SK-N-SH (cell line): ENCODE data around the gene CCDC171. TPM values are rescaled to one million over a fixed set of nuclear protein-coding genes. Genes with fewer than 3 reads are reported as not detected.

Source experiments
- CTCF ChIA-PET: fragments of 300-600, 350-600 bp; formaldehyde crosslinking; extraction: SDS; loops from one replicate; lab custom pipeline; 2021; lab: Yijun Ruan, JAX
- POLR2A ChIA-PET: fragments of 350-600 bp; sonication (Branson Sonifier 250); formaldehyde crosslinking; extraction: SDS; loops from one replicate; lab custom pipeline; 2020; ENCODE audit warnings: antibody characterized with exemption, inconsistent platforms; lab: Yijun Ruan, JAX
- DNase-seq: peaks from one replicate; pipeline ENCODE4 v3.0.0; 2012
- H2AFZ ChIP-seq: fragments of 200-600 bp; sonication (generic); 2 replicates; pipeline ENCODE4 v1.8.1; 2016; ENCODE audit warnings: antibody characterized with exemption, mild to moderate bottlenecking, low read depth
- H3F3A ChIP-seq: fragments of 200-600 bp; sonication (generic); replicated peaks from 2 replicates; pipeline ENCODE3; 2016; ENCODE audit warnings: antibody characterized with exemption, mild to moderate bottlenecking; ENCODE audit not compliant: insufficient read depth
- H3K27ac ChIP-seq, 2 experiments: fragments of 200-500 bp in 1 of 2; fragments of 200-600 bp in 1 of 2; sonication (Bioruptor generic) in 1 of 2; sonication (generic), shearing (Covaris generic) in 1 of 2; 2 replicates each; pipeline versions ENCODE4 v1.5.1 to v1.6.1; 2014 to 2016; ENCODE audit warnings: low read depth in 2 of 2, inconsistent platforms in 1 of 2, low read length in 1 of 2, mild to moderate bottlenecking in 1 of 2, mixed read lengths in 1 of 2
- H3K27me3 ChIP-seq: fragments of 200-600 bp; sonication (generic), shearing (Covaris generic); 2 replicates; pipeline ENCODE4 v1.6.1; 2016; ENCODE audit warnings: mixed run types; ENCODE audit not compliant: insufficient read depth
- H3K36me3 ChIP-seq, 2 experiments: fragments of 200-500 bp in 1 of 2; fragments of 200-600 bp in 1 of 2; sonication (Bioruptor generic) in 1 of 2; sonication (generic) in 1 of 2; replicated peaks in 1 of 2; 2 replicates each; pipeline versions ENCODE3 to v1.5.1; 2014 to 2016; ENCODE audit warnings: low read length in 1 of 2, mild to moderate bottlenecking in 1 of 2; ENCODE audit not compliant: insufficient read depth in 2 of 2, control insufficient read depth in 1 of 2
- H3K4me1 ChIP-seq, 2 experiments: fragments of 200-500 bp in 1 of 2; fragments of 200-600 bp in 1 of 2; sonication (Bioruptor generic) in 1 of 2; sonication (generic), shearing (Covaris generic) in 1 of 2; 2 replicates each; pipeline versions ENCODE4 v1.5.1 to v1.6.1; 2014 to 2016; ENCODE audit warnings: low read depth in 1 of 2, low read length in 1 of 2, mixed run types in 1 of 2; ENCODE audit not compliant: insufficient read depth in 2 of 2, control insufficient read depth in 1 of 2
- H3K4me2 ChIP-seq: fragments of 200-600 bp; sonication (generic), shearing (Covaris generic); 2 replicates; pipeline ENCODE4 v1.6.1; 2017; ENCODE audit warnings: mixed run types
- H3K4me3 ChIP-seq, 2 experiments: fragments of 200-500 bp in 1 of 2; fragments of 200-600 bp in 1 of 2; sonication (Bioruptor generic) in 1 of 2; sonication (generic), shearing (Covaris generic) in 1 of 2; 2 replicates each; pipeline versions ENCODE4 v1.5.1 to v1.8.1; 2014 to 2016; ENCODE audit warnings: low read depth in 2 of 2, inconsistent platforms in 1 of 2, low read length in 1 of 2, mild to moderate bottlenecking in 1 of 2, mixed read lengths in 1 of 2, moderate library complexity in 1 of 2
- H3K79me2 ChIP-seq: fragments of 200-600 bp; sonication (generic); 2 replicates; pipeline ENCODE4 v1.8.1; 2017; ENCODE audit warnings: mild to moderate bottlenecking; ENCODE audit not compliant: insufficient read depth
- H3K9ac ChIP-seq: fragments of 200-600 bp; sonication (generic); 2 replicates; pipeline ENCODE4 v1.6.1; 2017; ENCODE audit warnings: mixed run types
- H3K9me2 ChIP-seq: fragments of 200-600 bp; sonication (generic); 2 replicates; pipeline ENCODE4 v1.6.1; 2017; ENCODE audit warnings: mixed run types
- H3K9me3 ChIP-seq: fragments of 200-600 bp; sonication (generic); 2 replicates; pipeline ENCODE4 v1.6.1; 2017; ENCODE audit warnings: mixed run types, mild to moderate bottlenecking, moderate library complexity
- H4K20me1 ChIP-seq: fragments of 200-600 bp; sonication (generic); 2 replicates; pipeline ENCODE4 v1.6.1; 2017; ENCODE audit warnings: mild to moderate bottlenecking, mixed run types; ENCODE audit not compliant: insufficient read depth
- CHD2 ChIP-seq: fragments of 150-350 bp; IDR thresholded peaks from 2 replicates; pipeline ENCODE4 v1.6.1; 2018; ENCODE audit warnings: low read length; ENCODE audit not compliant: partially characterized antibody
- EP300 ChIP-seq, 2 experiments: IDR thresholded peaks; 2 replicates each; pipeline versions ENCODE4 v1.4.0 to v1.6.1; 2012; ENCODE audit warnings: borderline replicate concordance in 1 of 2, low read depth in 1 of 2, low read length in 1 of 2
- EZH2phosphoT487 ChIP-seq: fragments of 200-600 bp; sonication (generic); IDR thresholded peaks from 2 replicates; pipeline ENCODE4 v1.6.1; 2017; ENCODE audit warnings: low read depth, mixed run types, mild to moderate bottlenecking, antibody characterized with exemption, moderate library complexity, borderline replicate concordance
- FOSL2 ChIP-seq: IDR thresholded peaks from 2 replicates; pipeline ENCODE4 v1.4.0; 2012; ENCODE audit warnings: low read depth, mild to moderate bottlenecking, moderate library complexity, borderline replicate concordance
- GABPA ChIP-seq: IDR thresholded peaks from 2 replicates; pipeline ENCODE4 v1.4.0; 2012; ENCODE audit warnings: low read depth, mild to moderate bottlenecking
- GATA2 ChIP-seq: sonication (generic); formaldehyde crosslinking; IDR thresholded peaks from 2 replicates; pipeline ENCODE4 v1.5.0; 2020; ENCODE audit warnings: mild to moderate bottlenecking, missing genetic modification reagents
- JUND ChIP-seq: IDR thresholded peaks from 2 replicates; pipeline ENCODE4 v1.4.0; 2012
- MXI1 ChIP-seq: IDR thresholded peaks from 2 replicates; pipeline ENCODE4 v1.6.1; 2012; ENCODE audit warnings: mild to moderate bottlenecking, low read depth, low read length, improper control_type of control experiment
- NFIC ChIP-seq: IDR thresholded peaks from 2 replicates; pipeline ENCODE4 v1.4.0; 2012; ENCODE audit warnings: borderline replicate concordance
- RAD21 ChIP-seq: IDR thresholded peaks from 2 replicates; pipeline ENCODE4 v1.6.1; 2012; ENCODE audit warnings: mild to moderate bottlenecking, low read length
- RFX5 ChIP-seq: IDR thresholded peaks from 2 replicates; pipeline ENCODE4 v1.6.1; 2012; ENCODE audit warnings: mild to moderate bottlenecking, improper control_type of control experiment, low read length
- RXRA ChIP-seq: IDR thresholded peaks from 2 replicates; pipeline ENCODE4 v1.4.0; 2012; ENCODE audit warnings: low read depth, mild to moderate bottlenecking, borderline replicate concordance
- TEAD4 ChIP-seq: IDR thresholded peaks from 2 replicates; pipeline ENCODE4 v1.4.0; 2012; ENCODE audit warnings: mild to moderate bottlenecking, borderline replicate concordance; ENCODE audit not compliant: insufficient read depth
- YY1 ChIP-seq: IDR thresholded peaks from 2 replicates; pipeline ENCODE4 v1.4.0; 2012; ENCODE audit warnings: low read depth, mild to moderate bottlenecking
- WGBS: methylation state at CpG from one replicate; pipeline ENCODE4 v1.1.6; 2017; ENCODE audit warnings: low lambda C conversion rate; 5-methylcytosine and 5-hydroxymethylcytosine counted together
- polyA plus RNA-seq, 3 experiments: library from polyadenylated mRNA; depleted of rRNA; stranded (reverse); fragments of >200 nt; gene quantifications; 2 replicates each; pipeline ENCODE4 v1.2.3, GENCODE V29; 2012
- TF ChIP-seq, protein P1 (sequence below): IDR thresholded peaks from 2 replicates; pipeline ENCODE4 v1.4.0; 2012; ENCODE audit warnings: low read depth, borderline replicate concordance
- TF ChIP-seq, protein P2 (sequence below): IDR thresholded peaks from 2 replicates; pipeline ENCODE4 v1.4.0; 2012; ENCODE audit warnings: low read depth, borderline replicate concordance
- TF ChIP-seq, protein P3 (sequence below): fragments of 150-350 bp; IDR thresholded peaks from 2 replicates; pipeline ENCODE4 v1.6.1; 2016; ENCODE audit warnings: mild to moderate bottlenecking, low read depth, low read length
- TF ChIP-seq, protein P4 (sequence below): IDR thresholded peaks from 2 replicates; pipeline ENCODE4 v1.4.0; 2012; ENCODE audit warnings: low read depth
- TF ChIP-seq, protein P5 (sequence below): IDR thresholded peaks from 2 replicates; pipeline ENCODE4; 2012
- TF ChIP-seq, protein P6 (sequence below): fragments of 150-350 bp; IDR thresholded peaks from 2 replicates; pipeline ENCODE4 v1.6.1; 2017; ENCODE audit warnings: antibody characterized with exemption, low read length, low read depth, borderline replicate concordance

Gene CCDC171
- polyA plus RNA-seq, 1 of the 3 experiments (the other 2 are of a cell fraction): 0.54 TPM

DNA sequence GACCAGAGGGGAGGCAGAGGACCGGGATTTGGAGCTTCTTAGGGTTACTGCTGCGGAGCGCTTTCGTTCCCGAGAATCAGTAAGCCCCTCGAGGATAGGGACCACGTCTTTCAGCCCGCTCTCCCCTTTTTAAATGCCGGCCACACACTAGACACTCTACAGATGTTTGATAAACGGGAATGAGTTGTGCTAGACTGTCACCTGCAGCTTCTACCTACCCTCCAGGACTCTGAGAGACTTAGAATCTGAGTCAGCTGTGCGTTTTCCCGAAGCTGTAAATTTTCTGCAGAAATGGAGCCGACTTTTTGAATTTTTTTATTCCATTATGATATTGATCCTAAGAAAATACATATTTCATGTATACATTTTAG is 670 bp downstream of the CCDC171 start:
- Histone ChIP-seq H3K4me2 (peak overlapping the region; percentile 99), H3K27me3 (no peaks in the 10 kb centered on the region), H3K4me1 (no peaks in the 10 kb centered on the region; a peak in 2 of 4 replicates), H3K9ac (peak overlapping the region; percentile 79), H3K36me3 (no peaks in the 10 kb centered on the region), H3F3A (peaks cover 5% of the 10 kb centered on the region), H4K20me1 (no peaks in the 10 kb centered on the region), H3K9me2 (no peaks in the 10 kb centered on the region), H3K9me3 (no peaks in the 10 kb centered on the region), H3K27ac (peak overlapping the region; percentile 92 to 96), H3K79me2 (no peaks in the 10 kb centered on the region), H2AFZ (peak overlapping the region; percentile 99), H3K4me3 (peak overlapping the region; percentile 77 to 86)
- WGBS: 3% methylated on average over 8 of the region's 13 CpGs
- ChIA-PET POLR2A (interaction anchor here (1.0 to 3.6 kb wide), 4 partner anchors 22 to 131 kb away, joined by 3 to 45 read pairs (median 6); partner anchors contain the start of genes PSIP1 and SNAPC3), CTCF (interaction anchor here (0.5 to 2.0 kb wide), 11 partner anchors 10 to 638 kb away, joined by 3 to 6 read pairs (median 4); no protein-coding TSS in a partner anchor)
- no peak for DNase-seq
- TF ChIP-seq, protein P1, sequence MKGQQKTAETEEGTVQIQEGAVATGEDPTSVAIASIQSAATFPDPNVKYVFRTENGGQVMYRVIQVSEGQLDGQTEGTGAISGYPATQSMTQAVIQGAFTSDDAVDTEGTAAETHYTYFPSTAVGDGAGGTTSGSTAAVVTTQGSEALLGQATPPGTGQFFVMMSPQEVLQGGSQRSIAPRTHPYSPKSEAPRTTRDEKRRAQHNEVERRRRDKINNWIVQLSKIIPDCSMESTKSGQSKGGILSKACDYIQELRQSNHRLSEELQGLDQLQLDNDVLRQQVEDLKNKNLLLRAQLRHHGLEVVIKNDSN: no peak
- TF ChIP-seq RXRA (no peak), MXI1 (no peak), TEAD4 (no peak), JUND (no peak), NFIC (no peak), GABPA (no peak), CHD2 (no peak), RAD21 (no peak), RFX5 (no peak), YY1 (no peak), EP300 (IDR thresholded peaks at IDR 0.05; ENCODE audit: borderline replicate concordance in 1 of 2, low read depth in 1 of 2, low read length in 1 of 2) (no peak), EZH2phosphoT487 (no peak), GATA2 (CRISPR knock-in tag) (no peak), FOSL2 (no peak)
- TF ChIP-seq, protein P2, sequence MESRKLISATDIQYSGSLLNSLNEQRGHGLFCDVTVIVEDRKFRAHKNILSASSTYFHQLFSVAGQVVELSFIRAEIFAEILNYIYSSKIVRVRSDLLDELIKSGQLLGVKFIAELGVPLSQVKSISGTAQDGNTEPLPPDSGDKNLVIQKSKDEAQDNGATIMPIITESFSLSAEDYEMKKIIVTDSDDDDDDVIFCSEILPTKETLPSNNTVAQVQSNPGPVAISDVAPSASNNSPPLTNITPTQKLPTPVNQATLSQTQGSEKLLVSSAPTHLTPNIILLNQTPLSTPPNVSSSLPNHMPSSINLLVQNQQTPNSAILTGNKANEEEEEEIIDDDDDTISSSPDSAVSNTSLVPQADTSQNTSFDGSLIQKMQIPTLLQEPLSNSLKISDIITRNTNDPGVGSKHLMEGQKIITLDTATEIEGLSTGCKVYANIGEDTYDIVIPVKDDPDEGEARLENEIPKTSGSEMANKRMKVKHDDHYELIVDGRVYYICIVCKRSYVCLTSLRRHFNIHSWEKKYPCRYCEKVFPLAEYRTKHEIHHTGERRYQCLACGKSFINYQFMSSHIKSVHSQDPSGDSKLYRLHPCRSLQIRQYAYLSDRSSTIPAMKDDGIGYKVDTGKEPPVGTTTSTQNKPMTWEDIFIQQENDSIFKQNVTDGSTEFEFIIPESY: no peak
- TF ChIP-seq, protein P3, sequence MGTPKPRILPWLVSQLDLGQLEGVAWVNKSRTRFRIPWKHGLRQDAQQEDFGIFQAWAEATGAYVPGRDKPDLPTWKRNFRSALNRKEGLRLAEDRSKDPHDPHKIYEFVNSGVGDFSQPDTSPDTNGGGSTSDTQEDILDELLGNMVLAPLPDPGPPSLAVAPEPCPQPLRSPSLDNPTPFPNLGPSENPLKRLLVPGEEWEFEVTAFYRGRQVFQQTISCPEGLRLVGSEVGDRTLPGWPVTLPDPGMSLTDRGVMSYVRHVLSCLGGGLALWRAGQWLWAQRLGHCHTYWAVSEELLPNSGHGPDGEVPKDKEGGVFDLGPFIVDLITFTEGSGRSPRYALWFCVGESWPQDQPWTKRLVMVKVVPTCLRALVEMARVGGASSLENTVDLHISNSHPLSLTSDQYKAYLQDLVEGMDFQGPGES: no peak
- TF ChIP-seq, protein P4, sequence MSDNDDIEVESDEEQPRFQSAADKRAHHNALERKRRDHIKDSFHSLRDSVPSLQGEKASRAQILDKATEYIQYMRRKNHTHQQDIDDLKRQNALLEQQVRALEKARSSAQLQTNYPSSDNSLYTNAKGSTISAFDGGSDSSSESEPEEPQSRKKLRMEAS: no peak
- TF ChIP-seq, protein P5, sequence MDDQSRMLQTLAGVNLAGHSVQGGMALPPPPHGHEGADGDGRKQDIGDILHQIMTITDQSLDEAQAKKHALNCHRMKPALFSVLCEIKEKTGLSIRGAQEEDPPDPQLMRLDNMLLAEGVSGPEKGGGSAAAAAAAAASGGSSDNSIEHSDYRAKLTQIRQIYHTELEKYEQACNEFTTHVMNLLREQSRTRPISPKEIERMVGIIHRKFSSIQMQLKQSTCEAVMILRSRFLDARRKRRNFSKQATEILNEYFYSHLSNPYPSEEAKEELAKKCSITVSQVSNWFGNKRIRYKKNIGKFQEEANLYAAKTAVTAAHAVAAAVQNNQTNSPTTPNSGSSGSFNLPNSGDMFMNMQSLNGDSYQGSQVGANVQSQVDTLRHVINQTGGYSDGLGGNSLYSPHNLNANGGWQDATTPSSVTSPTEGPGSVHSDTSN: no peak
- TF ChIP-seq, protein P6, sequence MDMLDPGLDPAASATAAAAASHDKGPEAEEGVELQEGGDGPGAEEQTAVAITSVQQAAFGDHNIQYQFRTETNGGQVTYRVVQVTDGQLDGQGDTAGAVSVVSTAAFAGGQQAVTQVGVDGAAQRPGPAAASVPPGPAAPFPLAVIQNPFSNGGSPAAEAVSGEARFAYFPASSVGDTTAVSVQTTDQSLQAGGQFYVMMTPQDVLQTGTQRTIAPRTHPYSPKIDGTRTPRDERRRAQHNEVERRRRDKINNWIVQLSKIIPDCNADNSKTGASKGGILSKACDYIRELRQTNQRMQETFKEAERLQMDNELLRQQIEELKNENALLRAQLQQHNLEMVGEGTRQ: no peak
